NOMO-1 treated with DMSO at 0.1 percent for 48 hours (cell line): Measurements from ENCODE around the gene CHST15.

Experiments
- DNase-seq: peaks from one replicate; lab custom pipeline; 2025; ENCODE audit not compliant: unreplicated experiment; lab: John Stamatoyannopoulos, UW

Gene CHST15

GRCh38 chr10:124032087-124032935, 61.1 kb downstream of the CHST15 start:
- no peak for DNase-seq

GRCh38 chr10:124030492-124031110, 62.8 kb downstream of the CHST15 start:
- DNase-seq: no peak

GRCh38 chr10:124030061-124030460, 63.3 kb downstream of the CHST15 start:
- no peak for DNase-seq

GRCh38 chr10:124029559-124029958, 63.8 kb downstream of the CHST15 start:
- DNase-seq: no peak

GRCh38 chr10:124028700-124029480, 64.5 kb downstream of the CHST15 start:
- no peak for DNase-seq

GRCh38 chr10:124027651-124028050, 65.7 kb downstream of the CHST15 start:
- DNase-seq: no peak

GRCh38 chr10:124027031-124027611, 66.3 kb downstream of the CHST15 start:
- DNase-seq: no peak

- DNase-seq: no peak
These were observed 66.8 kb downstream of the CHST15 start for GRCh38 chr10:124026589-124026939.

GRCh38 chr10:124025660-124026588, 67.5 kb downstream of the CHST15 start:
- peak; percentile 65 for DNase-seq

GRCh38 chr10:124025152-124025551, 68.2 kb downstream of the CHST15 start:
- no peak for DNase-seq

GRCh38 chr10:124022066-124022465, 71.3 kb downstream of the CHST15 start:
- no peak for DNase-seq

GRCh38 chr10:124020981-124021815, 72.2 kb downstream of the CHST15 start:
- DNase-seq: no peak

GRCh38 chr10:124019886-124020797, 73.3 kb downstream of the CHST15 start:
- DNase-seq: no peak

GRCh38 chr10:124018886-124019525, 74.4 kb downstream of the CHST15 start:
- DNase-seq: no peak

GRCh38 chr10:124017729-124018128, 75.7 kb downstream of the CHST15 start:
- DNase-seq: no peak

- DNase-seq: no peak
These were observed 76.5 kb downstream of the CHST15 start for GRCh38 chr10:124016804-124017375.

GRCh38 chr10:124015991-124016390, 77.4 kb downstream of the CHST15 start:
- no peak for DNase-seq
